Epithelial cell of esophagus (primary cell): ENCODE results near the gene HBE1.

Source experiments
- DNase-seq: peaks from one replicate; pipeline ENCODE4 v3.0.0; 2010; ENCODE audit warnings: low read depth
- H3K4me3 ChIP-seq: 2 replicates; pipeline ENCODE4 v1.5.1; 2011; ENCODE audit warnings: mild to moderate bottlenecking, low read length, control low read depth
- TF ChIP-seq, protein P1 (sequence below): IDR thresholded peaks from 2 replicates; pipeline ENCODE4 v1.5.1; 2011; ENCODE audit warnings: low read depth, mild to moderate bottlenecking, low read length, control low read depth, inconsistent platforms; ENCODE audit not compliant: insufficient read depth; ENCODE audit errors: missing control alignments

Gene HBE1

DNA sequence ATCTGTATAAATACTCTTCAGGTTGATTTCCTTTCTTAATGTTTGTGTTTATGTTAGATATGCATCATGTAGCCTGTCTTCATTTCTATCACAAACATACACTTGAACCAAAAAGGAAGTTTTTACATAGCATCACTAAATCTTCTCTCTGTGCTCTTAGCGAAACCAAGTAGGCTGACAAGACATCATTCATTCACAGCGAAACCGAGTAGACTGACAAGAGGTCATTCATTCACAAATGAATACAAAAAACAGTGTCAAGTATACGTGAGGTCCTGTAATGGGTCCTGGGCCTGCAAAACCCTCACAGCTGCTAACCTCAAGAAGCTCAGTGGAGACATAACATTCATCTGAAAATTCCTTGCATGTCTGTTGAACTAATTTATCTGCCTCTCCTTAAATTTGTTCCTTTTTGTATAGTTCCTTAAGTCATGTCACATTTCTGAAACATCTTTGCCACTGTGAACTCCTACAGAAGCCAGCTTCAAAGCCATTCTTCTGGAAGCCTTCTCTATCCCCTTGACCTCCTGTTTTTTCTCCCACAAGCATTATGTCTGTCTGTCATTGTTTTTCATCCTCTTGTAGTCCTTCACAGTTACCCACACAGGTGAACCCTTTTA lies 9.8 kb upstream of the HBE1 start:
- TF ChIP-seq, protein P1, sequence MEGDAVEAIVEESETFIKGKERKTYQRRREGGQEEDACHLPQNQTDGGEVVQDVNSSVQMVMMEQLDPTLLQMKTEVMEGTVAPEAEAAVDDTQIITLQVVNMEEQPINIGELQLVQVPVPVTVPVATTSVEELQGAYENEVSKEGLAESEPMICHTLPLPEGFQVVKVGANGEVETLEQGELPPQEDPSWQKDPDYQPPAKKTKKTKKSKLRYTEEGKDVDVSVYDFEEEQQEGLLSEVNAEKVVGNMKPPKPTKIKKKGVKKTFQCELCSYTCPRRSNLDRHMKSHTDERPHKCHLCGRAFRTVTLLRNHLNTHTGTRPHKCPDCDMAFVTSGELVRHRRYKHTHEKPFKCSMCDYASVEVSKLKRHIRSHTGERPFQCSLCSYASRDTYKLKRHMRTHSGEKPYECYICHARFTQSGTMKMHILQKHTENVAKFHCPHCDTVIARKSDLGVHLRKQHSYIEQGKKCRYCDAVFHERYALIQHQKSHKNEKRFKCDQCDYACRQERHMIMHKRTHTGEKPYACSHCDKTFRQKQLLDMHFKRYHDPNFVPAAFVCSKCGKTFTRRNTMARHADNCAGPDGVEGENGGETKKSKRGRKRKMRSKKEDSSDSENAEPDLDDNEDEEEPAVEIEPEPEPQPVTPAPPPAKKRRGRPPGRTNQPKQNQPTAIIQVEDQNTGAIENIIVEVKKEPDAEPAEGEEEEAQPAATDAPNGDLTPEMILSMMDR, result no peak
- H3K4me3 ChIP-seq, result no peak overlapping the region
- DNase-seq, result no peak

DNA sequence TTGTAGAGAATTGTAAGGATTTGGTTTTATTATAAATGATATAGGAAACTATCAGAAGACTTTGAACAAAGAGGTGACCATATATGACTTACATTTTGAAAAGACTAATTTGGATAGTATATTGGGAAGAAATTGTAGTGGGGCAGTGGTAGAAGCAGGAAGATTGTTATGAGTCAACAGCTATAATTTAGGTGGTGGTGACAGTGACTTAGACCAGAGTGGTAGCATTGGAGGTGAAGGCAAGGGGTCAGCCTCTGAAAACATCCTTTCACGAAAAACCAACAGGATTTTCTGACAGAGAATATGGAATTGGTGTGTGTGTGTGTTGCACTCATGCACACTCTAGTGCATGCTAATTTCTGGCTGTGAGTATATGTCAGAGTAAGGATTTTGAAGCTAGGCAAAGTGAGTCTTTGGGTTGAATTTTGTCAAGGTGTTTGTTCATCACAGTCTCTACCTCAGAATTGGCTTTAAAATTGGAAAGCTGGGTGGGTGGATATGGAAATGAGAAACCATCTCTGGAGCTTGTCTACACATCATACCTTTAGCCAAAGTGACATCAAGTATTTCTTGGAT lies 8.2 kb upstream of the HBE1 start:
- no peak for DNase-seq
- TF ChIP-seq, protein P1, result no peak
- H3K4me3 ChIP-seq, result no peak overlapping the region

DNA sequence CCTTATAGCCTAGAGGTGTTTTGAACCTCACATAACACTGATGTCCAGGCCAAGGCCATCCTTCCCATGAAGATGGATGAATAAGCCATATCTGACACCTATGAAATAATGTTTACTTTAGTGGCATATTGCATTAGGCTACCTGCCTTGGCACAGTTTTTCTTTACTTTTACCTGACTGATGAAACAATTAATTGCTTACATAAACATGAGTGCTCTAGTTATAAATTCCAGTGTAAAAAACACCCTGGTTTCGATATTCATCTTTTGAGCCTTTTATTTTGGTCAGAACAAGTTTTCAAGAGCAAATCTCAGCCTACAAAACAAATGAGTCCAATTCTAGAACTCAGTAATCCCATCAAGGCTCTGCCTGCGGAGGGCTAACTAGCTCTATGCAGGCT lies 7.0 kb upstream of the HBE1 start:
- TF ChIP-seq, protein P1, result no peak
- DNase-seq, result no peak
- H3K4me3 ChIP-seq, result no peak overlapping the region

DNA sequence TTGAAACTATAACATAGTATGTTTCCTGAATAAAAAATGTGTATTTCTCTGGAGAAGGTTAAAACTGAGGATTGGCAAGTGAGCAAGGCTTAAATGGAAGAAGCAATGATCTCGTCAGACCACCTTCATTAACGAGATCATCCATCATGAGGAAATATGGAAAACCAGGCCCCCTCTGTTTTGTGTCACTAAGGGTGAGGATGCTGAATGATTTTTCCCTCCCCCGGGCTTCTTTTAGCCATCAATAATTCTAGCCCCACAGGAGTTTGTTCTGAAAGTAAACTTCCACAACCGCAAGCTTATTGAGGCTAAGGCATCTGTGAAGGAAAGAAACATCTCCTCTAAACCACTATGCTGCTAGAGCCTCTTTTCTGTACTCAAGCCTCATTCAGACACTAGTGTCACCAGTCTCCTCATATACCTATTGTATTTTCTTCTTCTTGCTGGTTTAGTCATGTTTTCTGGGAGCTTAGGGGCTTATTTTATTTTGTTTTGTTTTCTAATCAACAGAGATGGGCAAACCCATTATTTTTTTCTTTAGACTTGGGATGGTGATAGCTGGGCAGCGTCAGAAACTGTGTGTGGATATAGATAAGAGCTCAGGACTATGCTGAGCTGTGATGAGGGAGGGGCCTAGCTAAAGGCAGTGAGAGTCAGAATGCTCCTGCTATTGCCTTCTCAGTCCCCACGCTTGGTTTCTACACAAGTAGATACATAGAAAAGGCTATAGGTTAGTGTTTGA lies 5.8 kb upstream of the HBE1 start:
- DNase-seq, result no peak
- H3K4me3 ChIP-seq, result no peak overlapping the region
- TF ChIP-seq, protein P1, result no peak

DNA sequence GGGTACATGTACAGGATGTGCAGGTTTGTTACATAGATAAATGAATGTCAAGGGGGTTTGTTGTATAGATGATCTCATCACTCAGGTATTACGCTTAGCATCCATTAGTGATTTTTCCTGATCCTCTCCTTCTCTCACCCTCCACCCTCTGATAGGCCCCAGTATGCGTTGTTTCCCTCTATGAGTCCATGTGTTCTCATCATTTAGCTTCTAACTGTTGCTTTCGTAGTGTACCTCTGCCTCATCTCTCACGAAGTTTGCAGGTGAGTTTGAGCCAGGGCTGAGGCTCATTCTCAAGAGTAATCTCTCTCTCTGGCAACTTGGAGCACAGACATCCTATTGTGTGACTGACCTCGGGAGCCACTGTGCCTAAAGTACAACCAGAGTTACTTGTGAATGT lies 4.7 kb upstream of the HBE1 start:
- TF ChIP-seq, protein P1, result no peak
- DNase-seq, result peak; percentile 6

DNA sequence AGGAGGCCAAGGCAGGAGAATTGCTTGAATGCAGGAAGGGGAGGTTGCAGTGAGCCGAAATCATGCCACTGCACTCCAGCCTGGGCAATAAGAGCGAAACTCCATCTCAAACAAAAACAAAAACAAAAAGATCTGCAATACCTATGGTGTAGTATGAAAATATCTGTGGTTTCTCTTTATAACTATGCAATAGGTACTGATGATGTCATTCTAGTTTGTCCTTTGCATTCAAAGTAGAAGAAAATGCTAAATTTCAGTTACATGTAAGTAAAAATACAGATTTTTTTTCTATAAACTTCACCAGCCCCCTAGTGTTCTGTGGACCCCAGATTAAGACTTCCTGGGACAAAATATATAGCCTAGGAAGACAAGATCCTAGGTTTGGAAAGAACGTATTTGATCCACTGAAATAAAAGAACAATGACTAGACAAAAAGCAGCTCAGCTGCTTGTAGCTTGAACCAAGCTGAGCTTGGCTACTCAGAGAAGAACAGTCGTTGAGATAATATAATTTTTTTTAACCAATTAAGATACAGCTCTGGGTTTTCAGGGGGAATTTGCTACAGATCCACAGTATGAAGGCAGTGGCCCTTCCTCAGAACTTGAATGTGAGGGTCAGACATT lies 2.8 kb upstream of the HBE1 start:
- TF ChIP-seq, protein P1, result no peak
- no peak for DNase-seq
- no peak overlapping the region for H3K4me3 ChIP-seq

More for the DNA sequence above, 4.7 kb upstream of the HBE1 start:
- H3K4me3 ChIP-seq, result no peak overlapping the region
